NCI-H82 treated with DMSO at 0.1 percent for 48 hours (cell line): ENCODE data around the gene RTEL1.
"Not testable (repeated sequence)": the region's sequence is repeated elsewhere in the genome, so short reads cannot be mapped to it uniquely, and the experiment has no call there.

Experiments used
- DNase-seq: peaks from one replicate; lab custom pipeline; 2025; ENCODE audit not compliant: unreplicated experiment; lab: John Stamatoyannopoulos, UW

Gene RTEL1

DNA sequence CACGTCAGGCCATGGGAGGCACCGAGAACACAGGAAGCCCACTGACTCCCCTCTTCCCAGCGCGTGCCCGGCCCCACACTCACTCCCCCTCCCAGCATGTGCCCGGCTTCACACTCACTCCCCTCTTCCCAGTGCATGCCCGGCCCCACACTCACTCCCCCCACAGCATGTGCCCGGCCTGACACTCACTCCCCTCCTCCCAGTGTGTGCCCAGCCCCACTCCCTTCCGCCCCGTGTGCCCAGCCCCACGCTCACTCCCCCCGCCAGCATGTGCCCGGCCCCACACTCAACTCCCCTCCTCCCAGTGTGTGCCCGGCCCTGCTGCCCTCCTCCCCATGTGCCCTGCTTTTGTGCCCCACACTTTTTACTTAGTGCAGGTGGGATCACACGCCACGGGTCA, 9.7 kb downstream of the RTEL1 start:
- DNase-seq: no peak

DNA sequence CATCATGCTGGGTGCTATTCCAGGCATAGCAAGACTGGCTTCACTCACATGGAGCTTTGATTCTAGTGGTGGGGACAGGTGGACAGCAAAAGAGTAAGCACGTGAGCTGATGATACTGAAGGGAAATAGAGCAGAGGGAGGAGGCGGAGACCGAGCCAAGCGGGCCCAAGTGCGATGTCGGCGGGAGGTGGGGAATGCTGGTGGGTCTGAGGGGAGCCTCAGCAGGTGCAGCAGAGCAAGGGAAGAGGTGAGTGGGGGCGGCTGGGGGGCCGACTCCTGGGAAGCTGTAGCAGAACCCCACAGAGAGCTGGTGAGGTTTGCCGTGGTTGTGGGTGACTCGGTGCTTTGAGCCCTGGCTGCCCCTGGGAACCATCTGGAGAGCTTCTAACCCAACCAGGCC, 10.2 kb downstream of the RTEL1 start:
- no peak for DNase-seq

DNA sequence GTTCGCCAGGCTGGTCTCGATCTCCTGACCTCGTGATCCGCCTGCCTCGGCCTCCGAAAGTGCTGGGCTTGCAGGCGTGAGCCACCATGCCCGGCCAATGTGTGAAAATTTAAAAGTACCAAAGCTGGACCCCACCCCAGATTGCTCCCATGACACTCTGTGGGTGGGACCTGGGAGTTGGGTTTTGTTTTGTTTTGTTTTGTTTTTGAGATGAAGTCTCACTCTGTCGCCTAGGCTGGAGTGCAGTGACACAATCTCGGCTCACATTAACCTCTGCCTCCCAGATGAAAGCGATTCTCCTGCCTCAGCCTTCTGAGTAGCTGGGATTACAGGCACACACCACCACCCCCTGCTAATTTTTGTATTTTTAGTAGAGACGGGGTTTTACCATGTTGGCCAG, 13.6 kb downstream of the RTEL1 start:
- DNase-seq: not testable (repeated sequence)

DNA sequence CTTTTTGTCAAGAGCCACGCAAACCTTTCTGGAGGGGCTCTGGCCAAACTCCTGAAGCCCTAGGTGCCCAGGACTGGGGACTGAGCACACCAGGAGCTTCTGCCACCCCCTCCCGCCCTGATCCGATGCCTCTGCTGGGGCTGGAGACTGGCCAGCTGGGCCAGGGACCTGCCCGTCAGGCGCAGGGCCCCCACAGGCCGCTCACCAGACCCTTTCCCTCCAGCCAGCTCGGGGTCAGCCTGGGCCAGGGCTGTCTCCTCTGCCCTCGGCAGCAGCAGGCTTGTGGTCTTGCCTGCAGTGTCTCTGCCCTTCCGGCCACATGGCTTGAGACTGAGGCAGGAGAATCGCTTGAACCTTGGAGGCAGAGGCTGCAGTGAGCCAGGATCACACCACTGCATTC, 14.6 kb downstream of the RTEL1 start:
- no peak for DNase-seq

DNA sequence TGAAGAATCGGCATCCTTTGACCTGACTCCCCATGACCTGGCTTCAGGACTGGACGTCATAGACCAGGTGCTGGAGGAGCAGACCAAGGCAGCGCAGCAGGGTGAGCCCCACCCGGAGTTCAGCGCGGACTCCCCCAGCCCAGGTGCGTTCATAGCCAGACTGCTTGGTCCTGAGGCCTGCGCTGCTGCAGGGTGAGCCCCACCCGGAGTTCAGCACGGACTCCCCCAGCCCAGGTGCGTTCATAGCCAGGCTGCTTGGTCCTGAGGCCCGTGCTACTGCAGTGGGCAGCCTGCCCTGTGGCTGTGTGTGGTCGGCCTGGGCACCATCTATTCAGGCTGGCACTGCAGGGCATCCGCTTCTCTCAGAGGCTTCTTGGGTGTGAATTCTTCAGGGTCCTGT, 15.8 kb downstream of the RTEL1 start:
- no peak for DNase-seq

DNA sequence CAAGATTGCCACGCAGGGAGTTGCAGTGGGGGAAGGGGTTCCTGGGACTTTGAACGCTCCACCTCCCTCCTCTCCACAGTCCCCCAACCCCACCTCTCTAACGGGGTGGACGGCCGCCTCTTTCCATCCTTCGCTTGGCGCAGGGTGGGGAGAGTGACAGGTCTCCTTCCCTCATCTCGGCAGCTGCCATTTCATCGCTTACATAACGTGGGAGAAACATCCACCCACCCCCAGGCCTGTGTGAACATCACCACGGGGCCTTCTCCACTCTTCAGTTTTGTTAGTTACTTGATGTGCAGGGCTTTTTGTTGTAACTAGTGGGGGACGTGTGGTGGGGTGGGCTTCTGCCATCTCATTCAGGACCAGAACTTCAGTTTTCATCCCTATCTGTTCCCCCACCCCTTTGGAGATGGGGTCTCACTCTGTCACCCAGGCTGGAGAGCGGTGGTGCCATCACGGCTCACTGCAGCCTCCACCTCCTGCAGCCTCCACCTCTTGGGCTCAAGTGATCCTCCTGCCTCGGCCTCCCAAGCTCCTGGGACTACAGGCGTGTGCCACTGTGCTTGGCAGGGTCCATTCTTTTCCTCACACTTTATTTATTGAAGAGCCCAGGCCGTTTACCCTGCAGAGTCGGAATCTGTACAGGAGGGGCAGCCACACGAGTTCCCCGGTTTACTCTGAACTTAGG, 17.7 kb downstream of the RTEL1 start:
- no peak for DNase-seq

DNA sequence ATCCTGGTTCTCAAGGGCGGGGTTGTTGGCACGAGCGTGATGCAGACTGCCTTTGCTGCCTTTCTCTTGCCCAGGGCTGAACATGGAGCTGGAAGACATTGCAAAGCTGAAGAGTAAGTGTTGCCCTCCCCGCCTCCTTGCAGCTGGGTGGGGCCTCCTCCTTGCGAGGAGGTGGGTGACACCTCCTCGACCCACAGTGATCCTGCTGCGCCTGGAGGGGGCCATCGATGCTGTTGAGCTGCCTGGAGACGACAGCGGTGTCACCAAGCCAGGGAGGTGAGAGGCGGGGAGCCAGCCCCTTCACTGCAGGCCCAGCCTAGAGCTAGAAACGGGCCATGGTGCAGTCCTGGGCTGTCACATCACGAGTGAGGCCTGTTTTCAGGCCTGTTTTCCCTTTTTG, 20.0 kb downstream of the RTEL1 start:
- DNase-seq: no peak

DNA sequence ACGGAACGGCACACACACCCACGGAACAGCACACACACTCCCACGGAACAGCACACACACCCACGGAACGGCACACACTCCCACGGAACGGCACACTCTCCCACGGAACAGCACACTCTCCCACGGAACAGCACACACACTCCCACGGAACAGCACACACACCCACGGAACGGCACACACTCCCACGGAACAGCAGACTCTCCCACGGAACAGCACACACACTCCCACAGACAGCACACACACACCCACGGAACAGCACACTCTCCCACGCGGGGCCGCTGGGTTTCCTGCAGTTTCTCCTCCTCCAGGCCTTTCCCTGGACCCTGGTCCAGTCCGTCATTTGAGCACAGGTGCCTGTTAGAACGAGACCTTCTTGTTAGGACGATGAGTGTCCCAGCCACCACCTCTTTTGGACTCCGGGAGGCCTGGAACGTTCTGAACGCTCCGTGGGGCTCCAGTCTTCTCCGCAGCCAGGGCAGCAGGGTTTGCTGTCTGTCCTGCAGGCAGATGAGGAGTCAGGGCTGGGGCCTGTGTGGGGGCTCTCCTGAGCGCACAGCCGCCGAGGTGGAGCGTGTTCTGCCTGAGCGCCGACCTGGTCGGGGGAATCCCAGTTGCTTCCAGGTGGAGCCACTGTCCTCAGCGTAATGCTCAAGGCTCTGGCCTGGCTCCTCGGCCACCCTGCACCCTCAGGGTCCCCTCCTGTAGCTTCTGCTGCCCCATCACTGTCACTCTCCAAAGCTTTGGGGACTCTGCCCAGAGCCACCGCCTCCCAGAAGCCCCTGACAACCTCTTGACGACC, 20.8 kb downstream of the RTEL1 start:
- DNase-seq: no peak

DNA sequence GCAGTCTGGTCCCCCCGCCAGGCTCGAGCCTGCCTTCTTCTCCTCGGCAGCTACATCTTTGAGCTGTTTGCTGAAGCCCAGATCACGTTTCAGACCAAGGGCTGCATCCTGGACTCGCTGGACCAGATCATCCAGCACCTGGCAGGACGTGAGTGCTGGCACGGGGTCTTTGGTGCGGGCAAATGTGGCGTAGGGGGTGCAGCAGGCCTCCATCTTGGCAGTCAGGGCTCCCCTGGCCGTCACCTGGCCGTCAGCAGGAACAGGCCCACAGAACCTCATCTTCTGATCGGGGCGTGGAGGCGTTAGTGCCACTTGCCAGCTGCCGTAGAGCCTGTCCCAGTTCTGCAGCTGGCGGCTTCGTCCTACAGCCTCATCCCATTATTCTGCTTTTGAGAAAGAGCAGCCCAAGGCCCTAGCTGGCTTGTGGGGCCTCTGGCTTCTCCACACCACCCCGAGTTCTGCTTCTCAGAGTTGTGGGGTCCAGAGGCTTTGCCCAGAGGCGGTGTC, 21.7 kb downstream of the RTEL1 start:
- no peak for DNase-seq

DNA sequence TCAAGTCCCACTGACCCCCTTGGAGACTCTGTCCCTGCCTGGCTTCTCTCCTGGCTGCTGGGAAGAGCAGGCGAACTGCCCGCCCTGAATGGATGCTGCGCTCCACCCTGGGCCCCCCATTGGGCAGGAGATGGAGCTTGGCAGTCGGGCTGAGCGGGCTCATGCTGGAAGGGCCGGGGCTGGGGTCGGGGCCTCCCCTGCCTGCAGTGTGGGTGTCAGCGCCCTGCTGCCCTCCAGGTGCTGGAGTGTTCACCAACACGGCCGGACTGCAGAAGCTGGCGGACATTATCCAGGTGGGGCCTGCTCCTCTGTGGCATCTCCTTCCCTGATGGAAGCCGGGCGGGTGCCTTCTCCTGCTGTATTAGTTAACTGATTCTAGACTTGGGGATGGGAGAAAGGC, 22.3 kb downstream of the RTEL1 start:
- DNase-seq: no peak

DNA sequence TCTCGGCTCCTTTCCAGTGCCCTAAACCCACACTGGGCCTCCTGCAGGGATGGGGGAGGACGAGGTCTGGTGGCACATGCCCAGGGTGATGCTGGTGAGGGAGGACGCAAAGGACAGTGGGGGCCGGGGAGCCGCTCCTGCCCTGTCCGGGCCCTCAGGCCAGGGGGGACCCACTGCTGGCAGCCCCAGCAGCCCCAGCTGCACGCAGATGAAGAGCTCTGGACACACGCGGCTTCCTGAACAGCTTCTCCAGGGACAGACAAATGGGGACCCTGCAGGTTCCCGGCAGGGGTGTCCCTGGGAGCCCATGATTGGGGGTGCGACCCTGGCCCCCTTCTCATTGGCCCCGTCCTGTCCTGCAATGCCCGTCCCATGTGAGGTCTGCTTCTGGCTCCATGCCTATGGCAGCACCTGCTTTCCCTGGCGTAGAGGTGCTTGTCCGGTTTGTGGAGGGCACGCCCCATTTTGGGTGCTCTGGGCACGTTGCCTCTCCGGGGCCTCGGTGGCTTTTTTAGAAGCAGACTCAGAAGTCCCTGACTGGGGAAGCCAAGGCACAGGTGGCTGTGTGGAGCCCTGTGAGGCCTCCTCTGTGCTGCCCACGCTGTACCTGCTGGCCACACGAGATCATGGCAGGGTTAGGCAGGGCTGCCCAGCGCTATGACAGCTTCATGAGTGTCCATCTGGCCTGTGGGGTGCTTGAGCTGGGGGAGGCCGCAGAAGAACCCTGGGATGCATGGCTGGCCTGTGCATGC, 22.9 kb downstream of the RTEL1 start:
- DNase-seq: no peak

DNA sequence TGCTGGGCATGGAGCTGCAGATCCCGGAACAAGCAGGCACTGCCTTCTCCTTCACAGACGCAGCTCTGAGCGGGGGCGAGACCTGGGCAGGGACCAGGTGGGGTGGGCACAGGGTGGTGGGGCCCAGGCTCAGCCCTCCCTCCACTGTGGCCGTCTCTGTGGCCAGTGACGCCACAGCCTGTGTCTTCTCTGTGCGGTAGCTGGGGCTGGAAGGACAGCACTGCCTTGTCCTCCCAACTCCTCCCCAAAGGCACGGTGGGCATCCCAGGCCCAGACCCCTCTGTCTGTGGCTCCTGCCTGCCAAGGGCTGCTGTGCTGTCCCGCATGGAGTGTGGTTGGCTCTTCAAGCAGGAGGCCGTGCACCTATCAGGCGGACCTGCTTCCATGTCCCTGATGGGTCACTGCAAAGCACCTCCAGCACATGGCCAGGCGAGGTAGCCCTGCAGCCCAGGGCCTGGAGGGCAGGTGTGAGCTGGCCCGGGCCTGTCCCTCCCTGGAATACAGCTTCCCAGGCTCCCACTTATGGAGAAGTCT, 23.6 kb downstream of the RTEL1 start:
- DNase-seq: no peak

DNA sequence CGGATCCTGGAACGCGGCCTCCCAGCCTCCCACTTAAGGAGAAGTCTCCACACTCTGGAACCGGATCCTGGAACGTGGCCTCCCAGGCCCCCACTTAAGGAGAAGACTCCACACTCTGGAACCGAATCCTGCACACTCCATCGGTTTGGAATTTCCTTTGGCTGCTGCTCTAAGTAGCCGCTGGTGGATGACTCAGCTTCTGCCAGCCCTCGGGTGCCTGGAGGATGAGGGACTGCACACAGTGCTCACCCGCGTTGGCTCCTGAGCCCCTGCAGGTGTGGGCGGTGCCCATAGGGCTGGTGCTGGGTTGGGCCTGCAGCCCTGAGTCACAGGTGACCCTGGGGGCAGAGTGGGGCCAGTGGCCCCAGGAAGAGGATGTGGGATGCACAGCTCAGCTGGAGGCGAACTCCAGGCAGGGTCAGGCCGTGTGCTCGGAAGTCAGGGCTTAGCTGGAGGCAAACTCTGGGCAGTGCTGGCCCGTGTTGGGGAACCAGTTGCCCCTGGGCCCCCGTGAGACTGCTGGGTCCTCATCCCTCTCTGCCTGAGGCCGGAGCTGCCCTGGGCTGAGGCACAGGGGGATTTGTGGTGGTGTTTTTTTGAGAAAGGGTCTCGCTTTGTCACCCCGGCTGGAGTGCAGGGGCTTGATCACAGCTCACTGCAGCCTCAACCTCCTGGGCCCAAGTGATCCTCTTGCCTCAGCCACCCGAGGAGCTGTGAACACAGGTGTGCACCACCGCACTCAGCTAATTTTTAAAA, 24.4 kb downstream of the RTEL1 start:
- DNase-seq: no peak

DNA sequence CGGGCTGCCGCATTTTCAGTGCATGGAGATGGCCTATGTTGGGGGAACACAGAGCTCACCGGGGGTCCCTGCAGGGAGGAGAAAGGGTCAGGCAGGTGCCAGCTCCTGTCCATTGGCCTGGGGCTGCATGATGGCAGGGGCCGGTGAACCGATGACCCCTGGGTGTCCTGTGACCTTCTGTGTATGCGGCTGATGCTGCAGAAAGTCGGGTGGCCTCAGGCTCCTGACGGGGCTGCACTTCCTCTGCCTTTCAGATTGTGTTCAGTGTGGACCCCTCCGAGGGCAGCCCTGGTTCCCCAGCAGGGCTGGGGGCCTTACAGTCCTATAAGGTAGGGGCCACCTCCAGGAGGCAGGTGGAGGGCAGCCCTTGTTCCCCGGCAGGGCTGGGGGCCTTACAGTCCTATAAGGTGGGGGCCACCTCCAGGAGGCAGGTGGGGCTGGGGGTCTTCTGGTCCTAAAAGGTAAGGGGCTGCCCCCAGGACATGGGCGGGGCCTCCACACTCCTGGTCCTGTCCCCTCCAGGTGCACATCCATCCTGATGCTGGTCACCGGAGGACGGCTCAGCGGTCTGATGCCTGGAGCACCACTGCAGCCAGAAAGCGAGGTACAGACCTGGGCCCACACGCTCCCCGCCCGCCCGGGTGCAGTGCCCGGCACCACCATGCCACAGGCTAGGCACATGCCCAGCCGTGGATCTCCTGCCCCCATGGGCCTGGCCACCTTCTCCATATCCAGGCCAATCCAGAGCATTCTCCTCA, 27.3 kb downstream of the RTEL1 start:
- DNase-seq: no peak

DNA sequence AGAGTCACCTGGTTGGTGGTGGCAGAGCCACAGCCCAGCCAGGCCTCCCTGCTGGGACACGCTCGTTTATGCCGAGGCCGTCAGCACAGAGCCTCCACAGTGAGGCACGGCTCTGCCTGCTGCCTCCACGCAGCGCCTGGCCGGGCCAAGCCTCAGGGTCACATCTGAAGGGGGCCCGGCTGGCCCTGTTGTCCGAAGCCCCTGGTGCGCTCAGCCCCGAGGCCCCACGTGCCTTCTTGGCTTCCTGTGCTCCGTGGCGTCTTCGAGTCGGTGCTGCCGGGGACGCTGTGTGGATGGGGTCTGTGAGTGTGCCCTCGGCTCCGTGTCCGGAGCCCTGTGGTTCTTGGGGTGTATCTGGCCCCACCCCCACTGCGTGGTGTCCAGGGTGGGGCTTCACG, 28.0 kb downstream of the RTEL1 start:
- DNase-seq: no peak

DNA sequence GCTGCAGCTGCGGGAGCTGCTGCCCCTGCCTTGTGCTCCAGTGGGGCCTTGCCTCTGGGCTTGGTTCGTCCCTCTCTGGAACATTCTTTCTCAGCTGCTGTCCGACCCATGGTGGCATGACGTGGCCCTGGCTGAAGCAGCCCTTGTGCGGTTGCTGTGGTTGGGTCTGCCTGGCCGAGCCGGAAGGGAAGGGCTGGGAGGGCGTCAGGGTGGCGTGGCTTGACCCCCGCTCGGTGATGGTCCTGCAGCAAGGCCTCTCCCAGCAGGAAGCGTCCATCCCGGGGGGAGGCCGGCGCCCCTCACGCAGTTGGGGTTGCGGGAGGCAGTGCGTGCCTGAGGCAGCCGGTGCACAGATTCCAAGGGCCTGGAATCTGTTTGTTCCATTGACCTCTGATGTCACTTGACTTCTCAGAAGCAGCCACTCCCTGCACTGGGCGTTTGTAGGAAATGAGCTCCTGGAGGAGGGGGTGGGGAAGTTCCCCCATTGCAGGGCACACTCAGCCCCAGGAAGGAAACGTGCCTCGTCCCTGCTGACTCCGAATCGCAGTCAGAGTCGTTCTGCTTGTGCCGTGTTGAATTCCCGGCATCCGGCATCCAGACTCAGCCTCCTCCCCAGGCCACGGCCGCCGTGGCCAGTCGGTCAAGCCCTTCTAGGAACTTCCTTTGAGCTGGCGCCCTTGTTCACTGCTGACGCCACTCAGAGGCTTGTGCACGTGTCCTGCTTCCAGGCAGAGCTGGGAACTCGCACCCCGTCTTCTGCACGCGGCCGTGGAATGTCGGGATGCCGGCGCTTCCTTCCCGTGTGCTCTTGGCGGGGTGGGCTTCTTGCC, 28.6 kb downstream of the RTEL1 start:
- DNase-seq: no peak

DNA sequence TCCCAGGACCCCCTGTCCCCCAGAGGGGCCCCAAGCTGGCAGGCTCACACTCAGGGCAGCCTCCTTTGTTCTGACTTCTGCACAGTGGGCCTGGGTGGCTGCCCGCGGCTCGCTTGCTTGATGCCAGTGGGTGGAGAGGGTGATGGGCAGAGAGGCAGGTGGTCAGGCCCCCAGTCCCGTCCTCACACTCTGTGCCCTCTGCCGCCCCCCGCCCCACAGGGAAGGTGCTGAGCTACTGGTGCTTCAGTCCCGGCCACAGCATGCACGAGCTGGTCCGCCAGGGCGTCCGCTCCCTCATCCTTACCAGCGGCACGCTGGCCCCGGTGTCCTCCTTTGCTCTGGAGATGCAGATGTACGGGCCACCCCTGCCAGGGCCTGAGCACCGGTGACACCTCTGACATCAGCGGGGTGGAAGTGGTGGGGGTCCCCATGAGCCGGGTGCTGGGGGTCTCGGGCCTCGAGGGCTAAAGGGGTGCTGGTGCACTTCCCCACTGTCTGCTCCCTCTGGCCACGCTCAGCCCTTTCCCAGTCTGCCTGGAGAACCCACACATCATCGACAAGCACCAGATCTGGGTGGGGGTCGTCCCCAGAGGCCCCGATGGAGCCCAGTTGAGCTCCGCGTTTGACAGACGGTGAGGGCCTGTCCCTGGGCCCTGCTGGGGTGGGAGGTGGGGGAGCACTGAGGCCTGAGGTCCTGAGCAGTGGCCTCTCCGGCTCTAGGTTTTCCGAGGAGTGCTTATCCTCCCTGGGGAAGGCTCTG, 29.5 kb downstream of the RTEL1 start:
- DNase-seq: no peak

DNA sequence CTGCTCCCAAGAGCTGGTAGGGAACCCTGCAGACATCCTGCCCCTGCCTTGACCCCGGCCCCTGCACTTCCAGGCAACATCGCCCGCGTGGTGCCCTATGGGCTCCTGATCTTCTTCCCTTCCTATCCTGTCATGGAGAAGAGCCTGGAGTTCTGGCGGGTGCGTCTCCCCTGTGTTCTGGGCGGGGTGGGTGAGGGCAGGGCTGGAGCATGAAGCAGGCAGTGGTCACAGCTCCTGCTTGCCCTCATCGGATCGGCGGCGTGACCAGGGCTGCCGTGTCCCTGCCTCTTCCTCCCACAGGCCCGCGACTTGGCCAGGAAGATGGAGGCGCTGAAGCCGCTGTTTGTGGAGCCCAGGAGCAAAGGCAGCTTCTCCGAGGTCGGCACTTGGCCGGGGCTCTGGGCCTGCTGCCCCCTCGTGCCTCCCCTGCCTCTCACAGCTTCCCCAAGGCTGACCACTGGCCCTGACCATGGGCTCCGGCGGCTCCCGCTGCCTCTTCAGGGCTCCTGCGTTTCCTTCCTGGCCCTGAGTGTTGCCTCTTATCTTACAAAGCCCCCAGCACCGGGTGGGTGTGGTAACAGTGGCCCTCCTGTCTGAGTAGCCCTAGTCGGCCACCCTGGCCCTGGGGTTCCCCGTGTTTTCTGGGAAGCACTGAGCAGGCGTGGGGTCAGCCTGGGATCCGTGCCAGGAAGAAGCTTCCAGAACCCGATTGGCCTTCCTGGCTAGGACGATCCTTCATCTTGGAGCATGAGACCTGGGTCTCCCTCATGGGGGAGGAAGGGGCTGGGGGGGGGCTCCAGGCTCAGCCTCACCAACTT, 30.3 kb downstream of the RTEL1 start:
- DNase-seq: no peak
